ENCODE results near the gene RPL7L1. TPM values are rescaled to one million over a fixed set of nuclear protein-coding genes. Genes with fewer than 3 reads are reported as not detected.

Gene RPL7L1
- total and polyA plus RNA-seq, 2 experiments from 2014 or later = 85.4 to 89.5 TPM

DNA sequence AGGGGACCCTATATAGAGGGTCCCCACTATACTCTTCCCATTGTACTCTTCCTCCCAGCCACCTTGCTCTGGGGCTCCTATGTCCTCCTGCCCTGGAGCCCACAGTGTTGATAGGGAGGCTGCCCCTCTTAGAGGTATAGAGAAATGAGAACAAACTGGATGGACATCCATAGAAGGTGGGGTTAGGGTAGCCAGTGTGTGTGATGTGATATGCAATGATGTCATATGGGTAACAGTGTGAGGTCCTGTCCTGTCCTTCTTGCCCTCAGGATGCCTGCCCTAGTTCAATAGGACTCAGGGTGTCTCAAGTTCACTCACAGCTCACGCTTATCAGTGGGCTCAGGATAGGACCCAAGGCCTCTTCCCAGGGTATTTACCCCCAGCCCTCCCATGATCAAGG is 36.9 kb downstream of the RPL7L1 start:
- H3K36me3 ChIP-seq = no peaks in the 10 kb centered on the region
- H3K27ac ChIP-seq = no peak overlapping the region
- no peaks in the 10 kb centered on the region for H3K4me1 ChIP-seq (ENCODE audit: low read depth)
- no peaks in the 10 kb centered on the region for H3K9me3 ChIP-seq (ENCODE audit: low read depth)
- no peaks in the 10 kb centered on the region for H3K27me3 ChIP-seq
- TF ChIP-seq, protein P1, sequence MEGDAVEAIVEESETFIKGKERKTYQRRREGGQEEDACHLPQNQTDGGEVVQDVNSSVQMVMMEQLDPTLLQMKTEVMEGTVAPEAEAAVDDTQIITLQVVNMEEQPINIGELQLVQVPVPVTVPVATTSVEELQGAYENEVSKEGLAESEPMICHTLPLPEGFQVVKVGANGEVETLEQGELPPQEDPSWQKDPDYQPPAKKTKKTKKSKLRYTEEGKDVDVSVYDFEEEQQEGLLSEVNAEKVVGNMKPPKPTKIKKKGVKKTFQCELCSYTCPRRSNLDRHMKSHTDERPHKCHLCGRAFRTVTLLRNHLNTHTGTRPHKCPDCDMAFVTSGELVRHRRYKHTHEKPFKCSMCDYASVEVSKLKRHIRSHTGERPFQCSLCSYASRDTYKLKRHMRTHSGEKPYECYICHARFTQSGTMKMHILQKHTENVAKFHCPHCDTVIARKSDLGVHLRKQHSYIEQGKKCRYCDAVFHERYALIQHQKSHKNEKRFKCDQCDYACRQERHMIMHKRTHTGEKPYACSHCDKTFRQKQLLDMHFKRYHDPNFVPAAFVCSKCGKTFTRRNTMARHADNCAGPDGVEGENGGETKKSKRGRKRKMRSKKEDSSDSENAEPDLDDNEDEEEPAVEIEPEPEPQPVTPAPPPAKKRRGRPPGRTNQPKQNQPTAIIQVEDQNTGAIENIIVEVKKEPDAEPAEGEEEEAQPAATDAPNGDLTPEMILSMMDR (IDR thresholded peaks at IDR 0.05; ENCODE audit: low read depth, low read length) = no peak
- H3K4me3 ChIP-seq = no peak overlapping the region
- no peak for DNase-seq (ENCODE audit: low read depth in 1 of 2, low spot score in 1 of 2)

DNA sequence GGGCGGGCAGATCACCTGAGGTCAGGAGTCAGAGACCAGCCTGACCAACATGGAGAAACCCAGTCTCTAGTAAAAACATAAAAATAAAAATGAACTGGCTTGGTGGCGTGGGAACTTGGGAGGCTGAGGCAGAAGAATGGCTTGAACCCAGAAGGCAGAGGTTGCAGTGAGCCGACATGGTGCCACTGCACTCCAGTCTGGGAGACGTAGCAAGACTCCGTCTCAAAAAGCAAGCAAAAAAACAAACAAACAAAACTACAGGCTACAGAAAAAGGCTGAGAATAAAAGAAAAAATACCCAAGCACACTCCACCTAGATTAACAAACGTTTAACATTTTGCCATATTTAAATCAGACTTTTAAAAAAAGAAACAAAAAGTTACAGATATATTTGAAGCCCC is 42.4 kb downstream of the RPL7L1 start:
- no peak overlapping the region for H3K27ac ChIP-seq
- TF ChIP-seq, protein P1 (IDR thresholded peaks at IDR 0.05; ENCODE audit: low read depth, low read length) = no peak
- H3K4me3 ChIP-seq = no peak overlapping the region
- H3K9me3 ChIP-seq (ENCODE audit: low read depth) = no peaks in the 10 kb centered on the region
- no peaks in the 10 kb centered on the region for H3K4me1 ChIP-seq (ENCODE audit: low read depth)
- H3K27me3 ChIP-seq = no peaks in the 10 kb centered on the region
- DNase-seq (ENCODE audit: low read depth in 1 of 2, low spot score in 1 of 2) = no peak
- no peaks in the 10 kb centered on the region for H3K36me3 ChIP-seq

GRCh38 chr6:42923666-42924065 is 44.2 kb downstream of the RPL7L1 start:
- H3K27me3 ChIP-seq = no peaks in the 10 kb centered on the region
- no peaks in the 10 kb centered on the region for H3K36me3 ChIP-seq
- no peaks in the 10 kb centered on the region for H3K4me1 ChIP-seq (ENCODE audit: low read depth)
- no peak overlapping the region for H3K27ac ChIP-seq
- no peak overlapping the region for H3K4me3 ChIP-seq
- DNase-seq (ENCODE audit: low read depth in 1 of 2, low spot score in 1 of 2) = peak in 1 of 2 donors; percentile 61
- TF ChIP-seq, protein P1 (IDR thresholded peaks at IDR 0.05; ENCODE audit: low read depth, low read length) = no peak
- H3K9me3 ChIP-seq (ENCODE audit: low read depth) = no peaks in the 10 kb centered on the region

DNA sequence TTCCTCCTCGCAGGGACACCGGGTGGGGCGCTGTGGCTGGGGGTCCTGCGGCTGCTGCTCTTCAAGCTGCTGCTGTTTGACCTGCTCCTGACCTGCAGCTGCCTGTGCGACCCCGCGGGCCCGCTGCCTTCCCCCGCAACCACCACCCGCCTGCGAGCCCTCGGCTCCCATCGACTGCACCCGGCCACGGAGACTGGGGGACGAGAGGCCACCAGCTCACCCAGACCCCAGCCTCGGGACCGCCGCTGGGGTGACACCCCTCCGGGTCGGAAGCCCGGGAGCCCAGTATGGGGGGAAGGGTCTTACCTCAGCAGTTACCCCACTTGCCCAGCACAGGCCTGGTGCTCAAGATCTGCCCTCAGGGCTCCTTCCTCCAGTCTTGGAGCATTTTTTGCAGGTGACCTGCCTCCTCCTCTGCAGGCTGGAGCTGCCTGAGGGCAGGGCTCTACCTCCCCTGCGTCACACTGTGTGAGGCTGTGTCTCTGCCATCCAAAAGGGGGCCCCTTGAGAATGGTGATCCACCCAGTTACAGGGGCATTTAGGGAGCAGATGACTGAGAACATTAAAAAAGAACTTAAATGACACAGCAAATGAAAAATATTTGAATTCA is 45.9 kb downstream of the RPL7L1 start:
- DNase-seq (ENCODE audit: low read depth in 1 of 2, low spot score in 1 of 2) = no peak
- TF ChIP-seq, protein P1 (IDR thresholded peaks at IDR 0.05; ENCODE audit: low read depth, low read length) = no peak
- Histone ChIP-seq H3K4me3 (no peak overlapping the region), H3K9me3 (ENCODE audit: low read depth) (no peaks in the 10 kb centered on the region), H3K27ac (no peak overlapping the region), H3K36me3 (no peaks in the 10 kb centered on the region), H3K27me3 (no peaks in the 10 kb centered on the region), H3K4me1 (ENCODE audit: low read depth) (peaks cover under 1% of the 10 kb centered on the region)

- TF ChIP-seq, protein P1 (IDR thresholded peaks at IDR 0.05; ENCODE audit: low read depth, low read length) = peak; percentile 9
- Histone ChIP-seq H3K4me1 (ENCODE audit: low read depth) (peaks cover 7% of the 10 kb centered on the region), H3K36me3 (peaks cover 2% of the 10 kb centered on the region), H3K4me3 (peak within 1 kb of the TSS; percentile 57), H3K9me3 (ENCODE audit: low read depth) (no peaks in the 10 kb centered on the region), H3K27me3 (no peaks in the 10 kb centered on the region), H3K27ac (peak within 1 kb of the TSS; percentile 77)
- peak; percentile 96 to 98 for DNase-seq (ENCODE audit: low read depth in 1 of 2, low spot score in 1 of 2)
Observed at GRCh38 chr6:42928986-42929820, 49.8 kb downstream of the RPL7L1 start, which contains the start of gene CNPY3. Gene CNPY3, plus strand, starts transcription at chr6:42929480. Its CDS starts 91 bp downstream, at chr6:42929571.

Data from cardiac muscle cell (in vitro differentiated cells and primary cell).